Fibroblast of lung (primary cell): ENCODE data around the gene DCTPP1.

Experiments
- CTCF ChIP-seq, 2 donors: IDR thresholded peaks in 1 of 2; conservative IDR thresholded peaks in 1 of 2; 1 replicate in 1 of 2; 2 replicates in 1 of 2; pipeline ENCODE4 v1.5.1; 2011 to 2012; ENCODE audit warnings: low read length in 2 of 2, control low read depth in 1 of 2, inconsistent platforms in 1 of 2, low read depth in 1 of 2, mild to moderate bottlenecking in 1 of 2
- EZH2 ChIP-seq: IDR thresholded peaks from 2 replicates; pipeline ENCODE4 v1.5.1; 2012; ENCODE audit warnings: low read length, control low read depth, mild to moderate bottlenecking; ENCODE audit errors: missing control alignments

- no peak for TF ChIP-seq EZH2
- TF ChIP-seq CTCF (conservative IDR thresholded peaks at IDR 0.05 in 1 of 2, IDR thresholded peaks at IDR 0.05 in 1 of 2; ENCODE audit: low read depth in 1 of 2, low read length in 2 of 2), result no peak
These were observed 9.0 kb upstream of the DCTPP1 start for GRCh38 chr16:30438835-30439234.
